HFFc6 (cell line): ENCODE data around the gene TWIST2. TPM values are rescaled to one million over a fixed set of nuclear protein-coding genes. Genes with fewer than 3 reads are reported as not detected.

Experiments
- DNase-seq: peaks from one replicate; pipeline ENCODE4 v3.0.0-alpha.2; 2018
- H3K27ac Mint-ChIP-seq: 2 replicates; pipeline ENCODE4 v1.8.0; 2020; ENCODE audit warnings: mild to moderate bottlenecking, mixed read lengths
- H3K27me3 Mint-ChIP-seq: 2 replicates; pipeline ENCODE4 v1.8.0; 2021; ENCODE audit warnings: mild to moderate bottlenecking, moderate library complexity, mixed read lengths; ENCODE audit not compliant: insufficient read depth
- H3K36me3 Mint-ChIP-seq: 2 replicates; pipeline ENCODE4 v1.8.0; 2021; ENCODE audit warnings: low read depth, mixed read lengths
- H3K4me1 Mint-ChIP-seq: 2 replicates; pipeline ENCODE4 v1.8.0; 2020; ENCODE audit warnings: low read depth, mixed read lengths
- H3K4me3 Mint-ChIP-seq: 2 replicates; pipeline ENCODE4 v1.8.0; 2020; ENCODE audit warnings: mild to moderate bottlenecking, moderate library complexity, mixed read lengths
- H3K9me3 Mint-ChIP-seq: 2 replicates; pipeline ENCODE4 v1.8.0; 2020; ENCODE audit warnings: mild to moderate bottlenecking, mixed read lengths
- CTCF ChIP-seq: fragments of 200-600 bp; sonication (generic); IDR thresholded peaks from 2 replicates; pipeline ENCODE4 v1.5.0; 2021; ENCODE audit warnings: antibody characterized with exemption, mild to moderate bottlenecking
- total RNA-seq, 6 experiments: library from RNA; stranded (reverse); fragmentation: NEBNext Ultra II Directional; extraction: Animal tissue kit (Norgen Biotek cat#: 25700); gene quantifications; 2 replicates in 1 of 6; 3 replicates in 5 of 6; pipeline ENCODE4 v1.2.3, GENCODE V29; 2021

Gene TWIST2
- total RNA-seq, 6 experiments from 2014 or later, result 127 to 146 (median 137) TPM

- peak; percentile 59 for DNase-seq
- H3K36me3 Mint-ChIP-seq, result peaks cover 82% of the 10 kb centered on the region
- H3K27ac Mint-ChIP-seq, result peak overlapping the region; percentile 98
- peaks cover 100% of the 10 kb centered on the region for H3K4me1 Mint-ChIP-seq
- H3K4me3 Mint-ChIP-seq, result peak overlapping the region; percentile 90
- peaks cover 16% of the 10 kb centered on the region for H3K27me3 Mint-ChIP-seq
- no peak for TF ChIP-seq CTCF
- H3K9me3 Mint-ChIP-seq, result no peaks in the 10 kb centered on the region
These were observed 9.1 kb downstream of the TWIST2 start for GRCh38 chr2:238856713-238857567.

GRCh38 chr2:238857959-238858358 lies 10.1 kb downstream of the TWIST2 start:
- no peak for DNase-seq

GRCh38 chr2:238859636-238860347 lies 11.9 kb downstream of the TWIST2 start:
- no peak for DNase-seq
- peaks cover 64% of the 10 kb centered on the region for H3K36me3 Mint-ChIP-seq
- peaks cover 100% of the 10 kb centered on the region for H3K4me1 Mint-ChIP-seq
- no peaks in the 10 kb centered on the region for H3K9me3 Mint-ChIP-seq
- peaks cover 10% of the 10 kb centered on the region for H3K27me3 Mint-ChIP-seq
- TF ChIP-seq CTCF, result no peak
- peak overlapping the region; percentile 90 for H3K4me3 Mint-ChIP-seq
- H3K27ac Mint-ChIP-seq, result peak overlapping the region; percentile 98

More at GRCh38 chr2:238857959-238858358, 10.1 kb downstream of the TWIST2 start:
- TF ChIP-seq CTCF, result no peak
- Mint-ChIP-seq H3K4me3 (peak overlapping the region; percentile 90), H3K27me3 (peaks cover 17% of the 10 kb centered on the region), H3K27ac (peak overlapping the region; percentile 98), H3K36me3 (peaks cover 80% of the 10 kb centered on the region), H3K4me1 (peaks cover 100% of the 10 kb centered on the region), H3K9me3 (no peaks in the 10 kb centered on the region)

GRCh38 chr2:238861013-238861730 lies 13.3 kb downstream of the TWIST2 start:
- peaks cover 10% of the 10 kb centered on the region for H3K27me3 Mint-ChIP-seq
- peaks cover 100% of the 10 kb centered on the region for H3K4me1 Mint-ChIP-seq
- H3K27ac Mint-ChIP-seq, result peak overlapping the region; percentile 98
- peak overlapping the region; percentile 90 for H3K4me3 Mint-ChIP-seq
- no peaks in the 10 kb centered on the region for H3K9me3 Mint-ChIP-seq
- peak; percentile 60 for DNase-seq
- no peak for TF ChIP-seq CTCF
- peaks cover 50% of the 10 kb centered on the region for H3K36me3 Mint-ChIP-seq

- TF ChIP-seq CTCF, result no peak
- Mint-ChIP-seq H3K4me3 (peak overlapping the region; percentile 90), H3K27ac (peak overlapping the region; percentile 98), H3K4me1 (peaks cover 100% of the 10 kb centered on the region), H3K27me3 (peaks cover 10% of the 10 kb centered on the region), H3K36me3 (peaks cover 47% of the 10 kb centered on the region), H3K9me3 (no peaks in the 10 kb centered on the region)
- DNase-seq, result no peak
These were observed 14.0 kb downstream of the TWIST2 start for GRCh38 chr2:238861766-238862315.
